GM19239 (cell line): ENCODE results near the gene BEGAIN.

ENCODE experiments used
- DNase-seq: peaks from one replicate; pipeline ENCODE4 v3.0.0; 2011; ENCODE audit warnings: low spot score; ENCODE audit not compliant: insufficient read length
- FAIRE-seq: peaks from 2 replicates; lab custom pipeline; 2011; peaks lifted over from hg19 to GRCh38; lab: Jason Lieb, UNC

The BEGAIN gene

GRCh38 chr14:100555436-100556139 lies 31.6 kb downstream of the BEGAIN start:
- FAIRE-seq = no peak
- DNase-seq = no peak

GRCh38 chr14:100554696-100555320 lies 32.4 kb downstream of the BEGAIN start:
- DNase-seq = no peak
- FAIRE-seq = no peak

DNA sequence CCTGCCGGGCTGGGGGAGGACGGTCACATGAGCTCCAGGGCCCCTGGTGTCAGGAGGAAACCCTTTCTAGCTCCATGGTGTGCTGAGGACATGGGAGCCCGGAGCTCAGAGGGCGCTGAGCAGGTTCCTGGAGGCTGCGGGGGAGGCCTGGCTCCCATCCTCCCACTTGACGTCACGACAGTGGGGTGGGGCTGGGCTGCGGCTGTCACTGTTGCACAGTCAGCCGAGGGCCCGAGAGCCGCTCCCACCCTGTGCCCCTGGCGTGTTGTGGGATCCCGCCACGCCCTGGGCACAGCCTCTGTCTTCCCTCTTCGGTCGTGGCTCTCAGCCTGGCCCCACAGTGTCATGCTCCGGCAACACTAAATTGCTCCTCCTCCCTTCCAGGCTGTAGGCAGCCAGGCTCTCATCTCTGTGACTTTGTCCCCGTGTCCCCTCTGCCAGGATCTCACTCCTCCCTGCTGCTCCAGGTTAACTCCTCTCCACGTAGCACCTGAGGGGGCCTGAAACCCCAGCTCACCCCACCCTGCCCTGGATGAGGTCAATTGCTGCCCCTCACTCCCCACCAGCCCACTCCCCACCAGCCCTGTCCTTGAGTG lies 33.0 kb downstream of the BEGAIN start:
- DNase-seq (no peak), FAIRE-seq (no peak)

DNA sequence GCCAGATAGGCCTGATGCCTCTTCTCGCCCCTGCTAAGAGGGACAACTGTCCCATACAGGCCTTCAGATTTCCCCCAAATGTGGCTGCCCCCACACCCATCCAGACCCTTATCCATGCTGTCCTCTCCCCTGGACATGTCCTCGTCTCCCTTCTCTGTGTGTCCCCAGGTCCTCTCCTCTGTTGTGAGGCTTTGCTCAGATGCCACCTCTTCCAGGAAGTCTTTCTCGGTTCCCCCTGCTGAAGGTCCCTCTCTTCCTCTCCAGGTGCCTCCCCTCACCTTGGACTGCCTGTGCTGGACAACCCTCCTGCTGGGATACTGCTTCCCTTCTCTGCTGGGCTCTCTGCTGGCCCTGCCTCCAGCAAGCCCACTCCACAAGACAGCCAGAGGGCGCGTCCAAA lies 33.7 kb downstream of the BEGAIN start:
- DNase-seq (no peak), FAIRE-seq (no peak)

DNA sequence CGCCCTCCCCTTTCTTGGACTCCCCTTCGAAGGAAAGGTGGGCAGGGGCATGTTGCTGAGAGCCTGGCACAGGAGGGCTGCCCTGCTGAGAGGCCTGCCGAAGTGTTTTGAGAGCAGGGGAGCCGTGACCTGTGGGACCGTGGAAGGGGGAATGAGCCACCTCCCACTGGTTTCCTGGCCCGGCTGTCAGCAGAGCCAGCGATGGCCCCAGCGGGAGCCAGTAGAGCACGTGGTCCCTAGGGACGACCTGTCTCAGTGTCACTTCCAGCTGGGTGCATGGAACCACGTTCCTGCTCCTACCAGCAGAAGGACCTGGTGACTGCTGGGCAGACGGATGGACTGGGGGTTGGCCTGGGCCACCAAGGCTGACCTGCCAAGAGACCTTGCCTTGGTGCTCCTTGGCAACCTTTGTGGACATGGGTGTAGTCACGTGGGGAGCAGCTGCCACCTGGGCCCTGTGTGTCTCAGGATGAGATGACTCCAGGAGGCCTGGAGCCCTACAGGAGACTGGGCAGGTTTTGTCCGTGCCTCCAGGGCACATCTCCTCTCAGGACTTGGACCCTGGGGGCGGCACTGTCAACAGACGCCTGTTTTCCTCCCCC lies 34.6 kb downstream of the BEGAIN start:
- FAIRE-seq (no peak), DNase-seq (no peak)

DNA sequence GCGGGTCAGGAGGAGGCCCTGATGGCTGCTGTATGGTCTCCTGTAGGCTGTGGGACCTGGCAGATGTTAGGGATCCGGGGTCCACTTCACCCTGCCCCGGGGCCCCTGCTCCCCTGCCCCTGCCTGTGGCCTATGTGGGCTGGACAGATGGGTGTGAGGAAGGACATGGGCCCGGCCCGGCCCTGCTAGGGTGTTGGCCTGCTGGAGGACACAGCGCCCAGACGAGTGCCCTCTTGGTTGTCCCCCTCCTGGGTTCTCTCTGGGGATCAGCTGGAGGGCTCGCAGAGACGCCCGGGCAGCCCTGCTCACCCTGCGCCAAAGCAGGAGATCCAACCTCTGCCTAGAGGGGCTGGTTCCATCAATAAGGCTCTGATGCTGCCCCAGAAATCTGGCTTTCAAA lies 36.2 kb downstream of the BEGAIN start:
- no peak for DNase-seq
- no peak for FAIRE-seq

DNA sequence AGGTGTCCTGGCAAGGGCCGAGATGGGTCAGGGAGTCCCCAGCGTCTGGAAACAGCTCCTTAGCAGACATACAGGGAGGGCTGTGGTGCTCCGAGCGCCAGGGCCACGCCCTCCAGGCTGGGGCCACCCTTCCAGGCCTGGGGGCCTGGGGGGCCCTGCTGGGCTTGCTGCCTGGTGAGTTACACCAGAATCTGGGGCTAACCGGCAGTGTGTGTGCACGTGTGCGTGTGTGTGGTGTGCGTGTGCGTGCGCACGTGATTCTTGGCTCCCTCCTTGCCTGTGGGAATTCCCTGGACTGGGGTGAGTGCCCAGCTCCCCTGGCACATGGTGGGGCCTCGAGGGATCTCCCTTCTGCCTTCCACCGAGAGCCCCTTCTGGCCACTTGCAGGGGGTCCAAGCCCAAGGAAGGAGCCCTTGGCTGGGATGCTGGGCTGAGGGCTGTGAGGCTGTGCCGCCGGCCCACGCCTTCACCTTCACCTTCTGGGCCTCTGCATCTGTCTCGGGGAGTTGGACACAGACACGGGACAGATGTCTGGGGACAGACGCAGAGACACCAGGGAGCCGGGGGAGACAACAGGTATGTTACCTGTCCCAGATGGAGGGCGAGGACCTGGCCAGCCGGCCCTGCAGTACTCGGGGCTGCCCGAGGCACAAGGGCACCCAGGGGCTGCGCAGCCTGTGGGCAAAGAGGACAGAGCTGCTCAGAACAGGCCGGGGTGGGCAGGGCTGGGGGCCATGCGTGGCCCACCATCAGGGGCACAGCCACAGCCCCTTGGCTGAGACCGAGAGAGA lies 37.2 kb downstream of the BEGAIN start:
- DNase-seq = no peak
- FAIRE-seq = no peak

- FAIRE-seq = no peak
- DNase-seq = no peak
Observed at GRCh38 chr14:100548939-100549338, 38.3 kb downstream of the BEGAIN start.

DNA sequence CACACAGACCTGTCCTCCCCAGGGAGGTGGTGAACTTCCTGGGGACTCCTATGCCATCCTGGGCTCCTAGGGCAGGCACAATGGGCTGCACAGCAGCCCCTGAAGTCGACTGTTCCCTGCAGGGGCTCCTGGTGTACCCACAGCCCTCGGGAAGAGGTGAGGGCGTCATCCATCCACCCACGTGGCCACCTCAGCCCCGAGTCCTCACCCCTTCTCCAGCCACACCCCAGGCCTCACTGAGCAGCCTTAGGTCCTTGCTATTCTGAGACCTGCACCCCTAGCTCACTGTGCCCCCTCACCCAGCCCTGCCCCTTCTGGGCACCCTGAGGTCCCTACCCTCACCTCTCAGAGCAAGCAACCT lies 38.9 kb downstream of the BEGAIN start:
- FAIRE-seq = no peak
- DNase-seq = no peak

DNA sequence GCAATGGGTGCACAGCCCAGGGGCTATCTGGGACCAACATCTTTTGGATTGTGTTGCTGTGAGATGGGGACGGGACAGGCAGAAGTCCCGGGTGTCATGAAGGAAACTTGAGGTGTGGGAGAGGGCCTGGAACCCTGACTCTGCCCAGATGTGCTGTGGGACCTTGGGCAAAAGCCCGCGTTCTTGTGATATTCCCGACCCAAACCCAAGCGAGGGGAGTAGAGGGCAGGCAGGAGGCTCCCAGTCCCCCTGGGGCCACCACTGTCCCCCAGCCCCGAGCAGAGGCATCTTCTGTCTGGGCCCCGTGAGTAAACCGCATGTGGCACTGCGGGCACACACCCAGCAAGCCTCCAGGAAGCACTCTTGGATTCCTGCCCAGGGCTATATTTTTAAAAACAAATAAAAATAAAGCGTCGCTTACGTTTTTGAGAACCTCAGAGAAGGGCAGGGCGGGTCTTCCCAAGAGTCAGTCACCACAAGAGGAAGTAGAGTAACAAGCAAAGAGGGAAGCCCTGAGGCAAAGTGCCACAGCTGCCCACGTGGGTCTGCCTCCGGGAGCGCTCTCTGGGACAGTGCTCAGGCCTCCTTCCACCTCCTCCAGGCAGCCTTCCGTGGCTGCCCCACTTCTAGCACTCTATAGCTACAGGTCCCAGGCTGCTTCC lies 39.5 kb downstream of the BEGAIN start:
- DNase-seq (no peak), FAIRE-seq (no peak)

DNA sequence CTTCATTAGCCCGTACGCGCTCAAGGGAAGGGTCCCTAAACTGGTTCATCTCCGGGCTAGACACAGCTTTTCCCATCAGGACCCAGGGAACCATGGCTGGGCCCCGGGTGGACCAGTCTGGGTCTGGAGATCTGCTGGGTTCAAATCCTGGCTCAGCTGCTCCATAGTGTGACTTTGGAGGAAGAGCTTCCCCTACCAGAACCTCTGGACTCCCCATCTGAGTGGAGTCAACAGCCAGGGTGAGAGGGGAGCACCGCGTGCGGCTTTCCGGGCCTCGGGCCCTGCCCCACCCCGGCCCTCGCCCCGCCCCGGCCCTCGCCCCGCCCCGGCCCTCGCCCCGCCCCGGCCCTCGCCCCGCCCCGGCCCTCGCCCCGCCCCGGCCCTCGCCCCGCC lies 41.2 kb downstream of the BEGAIN start:
- no peak for FAIRE-seq
- DNase-seq = no peak

GRCh38 chr14:100545359-100545758 lies 41.9 kb downstream of the BEGAIN start:
- FAIRE-seq = no peak
- no peak for DNase-seq

DNA sequence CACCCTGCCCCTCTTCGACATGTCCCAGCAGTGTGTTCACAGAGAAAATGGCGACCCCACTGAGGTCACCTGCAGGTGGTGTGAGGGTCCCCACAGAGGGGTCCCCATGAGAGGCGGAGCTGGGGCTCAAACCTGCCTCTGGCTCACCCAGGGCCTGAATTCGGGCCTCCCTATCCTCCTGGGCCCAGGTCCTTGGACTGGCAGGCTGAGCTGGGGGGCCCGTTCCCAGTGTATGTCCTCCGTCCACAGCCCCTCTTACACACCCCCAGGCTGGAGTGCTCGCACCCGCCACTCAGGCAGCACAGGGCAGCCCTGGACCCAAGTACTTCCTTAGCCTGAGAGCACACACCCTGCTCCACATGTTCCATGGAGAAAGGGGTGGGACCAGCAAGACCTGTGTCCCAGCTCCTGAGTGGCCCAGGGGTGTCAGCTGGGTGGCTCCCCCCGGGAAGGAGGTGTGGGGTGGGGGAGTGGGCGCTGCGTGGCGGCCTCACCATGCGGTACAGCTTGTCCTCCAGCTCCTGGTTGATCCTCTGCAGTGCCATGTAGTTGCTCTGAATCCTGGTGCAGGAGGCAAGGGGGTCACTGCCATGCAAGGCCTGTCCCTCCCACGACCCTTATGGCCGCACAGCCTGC lies 42.6 kb downstream of the BEGAIN start:
- DNase-seq (no peak), FAIRE-seq (no peak)

GRCh38 chr14:100543471-100544455 lies 43.5 kb downstream of the BEGAIN start:
- no peak for DNase-seq
- FAIRE-seq = no peak

DNA sequence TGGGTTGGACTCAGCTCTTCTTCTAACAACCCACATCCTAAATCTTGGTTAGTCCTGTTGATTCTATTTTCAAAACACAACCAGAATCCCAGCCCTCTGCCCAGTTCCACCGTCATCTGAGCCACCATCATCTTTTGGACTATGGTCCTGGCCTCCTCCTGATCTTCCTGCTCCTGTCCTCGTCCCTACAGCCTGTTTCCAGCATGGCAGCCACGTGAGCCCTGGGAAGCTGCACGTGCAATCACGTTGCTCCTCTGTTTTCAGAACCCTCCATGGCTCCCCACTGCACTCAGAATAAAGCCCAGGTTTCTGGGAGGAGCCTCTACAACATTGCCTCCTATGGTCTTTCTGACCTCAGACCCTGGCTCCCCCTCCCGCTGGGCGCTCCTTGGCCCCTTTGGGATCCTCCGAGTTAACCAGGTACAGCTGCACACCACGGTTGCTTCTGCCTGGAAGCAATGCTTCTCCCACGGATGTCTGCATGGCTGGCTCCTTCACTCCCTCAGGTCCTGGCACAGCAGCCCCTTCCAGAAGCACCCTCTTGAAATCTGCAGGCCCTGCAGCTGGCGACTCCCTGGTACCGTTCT lies 44.5 kb downstream of the BEGAIN start:
- no peak for DNase-seq
- no peak for FAIRE-seq

DNA sequence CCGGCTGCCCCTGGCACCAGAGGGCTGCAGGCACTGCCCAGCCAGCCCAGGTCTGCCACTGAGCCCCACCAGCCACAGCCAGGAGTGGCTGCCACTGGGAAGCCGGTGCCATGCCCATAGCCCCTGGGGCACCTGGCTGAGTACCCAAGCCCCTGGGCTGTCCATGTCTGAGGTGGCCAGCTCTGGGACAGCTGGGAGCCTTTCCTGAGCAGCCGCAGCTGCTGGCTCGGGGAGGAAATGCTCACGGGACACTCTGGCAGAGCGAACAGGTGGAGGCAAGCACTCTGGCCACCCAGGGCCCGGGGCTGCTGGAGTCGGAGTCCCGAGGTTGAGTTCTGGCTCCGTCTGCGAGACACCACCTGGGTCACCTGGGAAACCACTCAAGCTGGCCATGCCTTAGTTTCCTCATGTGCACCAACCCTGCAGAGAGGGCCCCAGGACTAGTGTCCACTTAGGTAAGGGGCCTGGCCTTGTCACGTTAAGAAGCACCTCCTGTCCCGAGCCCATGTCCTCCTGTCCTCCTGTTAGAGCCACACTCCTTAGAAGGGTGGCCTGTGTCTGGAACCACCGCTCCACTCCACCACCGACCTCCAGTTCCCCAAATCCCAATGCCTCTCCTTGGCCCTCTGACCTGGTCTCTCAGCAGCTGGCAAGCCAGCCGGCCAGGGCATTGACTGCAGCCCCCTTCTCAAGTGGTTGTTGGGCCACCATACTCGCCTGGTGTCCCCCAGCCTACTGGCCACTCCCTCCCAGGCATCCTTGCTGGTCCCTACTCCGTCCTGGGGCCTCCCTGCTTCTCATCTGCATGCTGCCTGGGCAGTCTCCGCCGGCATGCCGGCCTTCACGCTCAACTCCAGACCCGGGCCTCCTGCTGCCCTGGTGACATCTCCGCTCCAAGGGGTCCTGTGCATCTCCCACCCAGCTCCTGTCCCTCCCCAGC lies 45.3 kb downstream of the BEGAIN start:
- FAIRE-seq = no peak
- DNase-seq = no peak

GRCh38 chr14:100540926-100541620 lies 46.1 kb downstream of the BEGAIN start:
- FAIRE-seq = no peak
- no peak for DNase-seq
